HEK293 (cell line): ENCODE data around the gene CCDC12.

Source experiments
- CTCF ChIA-PET: fragments of 350-600 bp; formaldehyde crosslinking; extraction: SDS; loops from one replicate; lab custom pipeline; 2021; ENCODE audit warnings: antibody characterized with exemption; lab: Yijun Ruan, JAX
- POLR2A ChIA-PET: fragments of 300-600 bp; formaldehyde crosslinking; extraction: SDS; loops from one replicate; lab custom pipeline; 2020; ENCODE audit warnings: antibody characterized with exemption, inconsistent platforms; lab: Yijun Ruan, JAX
- H3K27ac ChIP-seq: fragments of 200-500 bp; sonication (Bioruptor generic); 2 replicates; pipeline ENCODE4 v1.5.1; 2014; ENCODE audit warnings: low read depth, low read length, control low read depth, inconsistent platforms; ENCODE audit errors: extremely low read depth
- H3K36me3 ChIP-seq, 2 experiments: fragments of 200-500 bp in 1 of 2; sonication (Bioruptor generic) in 1 of 2; 1 replicate in 1 of 2; 2 replicates in 1 of 2; pipeline ENCODE4 v1.5.1; 2014 to 2017; ENCODE audit warnings: inconsistent platforms in 2 of 2, low read length in 2 of 2; ENCODE audit not compliant: control insufficient read depth in 2 of 2, insufficient read depth in 1 of 2
- H3K4me1 ChIP-seq: fragments of 200-500 bp; sonication (Bioruptor generic); 2 replicates; pipeline ENCODE4 v1.5.1; 2014; ENCODE audit warnings: mild to moderate bottlenecking, low read length, inconsistent platforms; ENCODE audit not compliant: control insufficient read depth, insufficient read depth
- H3K4me3 ChIP-seq: 2 replicates; pipeline ENCODE4 v1.5.1; 2011; ENCODE audit warnings: low read depth, mild to moderate bottlenecking, control low read depth, low read length, moderate library complexity
- H3K9me3 ChIP-seq: fragments of 200-500 bp; sonication (Bioruptor generic); 2 replicates; pipeline ENCODE4 v1.5.1; 2014; ENCODE audit warnings: low read depth, low read length, inconsistent platforms; ENCODE audit not compliant: control insufficient read depth, insufficient read depth
- EGR2 ChIP-seq: fragments of 450-650 bp; formaldehyde crosslinking; IDR thresholded peaks from 2 replicates; pipeline ENCODE4 v1.5.1; 2016; ENCODE audit warnings: low read depth, missing biosample characterization, missing genetic modification characterization
- SALL2 ChIP-seq: fragments of 450-650 bp; formaldehyde crosslinking; IDR thresholded peaks from 2 replicates; pipeline ENCODE4 v1.5.0; 2017; ENCODE audit warnings: missing biosample characterization, mild to moderate bottlenecking, missing genetic modification characterization, borderline replicate concordance
- SCRT2 ChIP-seq: fragments of 450-650 bp; formaldehyde crosslinking; IDR thresholded peaks from 2 replicates; pipeline ENCODE4 v1.5.1; 2016; ENCODE audit warnings: missing biosample characterization, missing genetic modification characterization
- SP7 ChIP-seq: fragments of 450-650 bp; formaldehyde crosslinking; IDR thresholded peaks from 2 replicates; pipeline ENCODE4 v1.5.1; 2016; ENCODE audit warnings: missing biosample characterization, missing genetic modification characterization
- WT1 ChIP-seq: fragments of 450-650 bp; formaldehyde crosslinking; IDR thresholded peaks from 2 replicates; pipeline ENCODE4 v1.5.1; 2016; ENCODE audit warnings: missing biosample characterization, missing genetic modification characterization
- YY2 ChIP-seq: fragments of 450-650 bp; formaldehyde crosslinking; IDR thresholded peaks from 2 replicates; pipeline ENCODE4 v1.5.1; 2016; ENCODE audit warnings: missing biosample characterization, missing genetic modification characterization
- ZBTB1 ChIP-seq: fragments of 450-650 bp; formaldehyde crosslinking; IDR thresholded peaks from 2 replicates; pipeline ENCODE4 v1.5.1; 2016; ENCODE audit warnings: missing biosample characterization, missing genetic modification characterization
- ZBTB21 ChIP-seq: fragments of 450-650 bp; formaldehyde crosslinking; IDR thresholded peaks from 2 replicates; pipeline ENCODE4 v1.5.1; 2017; ENCODE audit warnings: missing biosample characterization, missing genetic modification characterization
- ZBTB48 ChIP-seq: fragments of 450-650 bp; formaldehyde crosslinking; IDR thresholded peaks from 2 replicates; pipeline ENCODE4 v1.5.1; 2016; ENCODE audit warnings: missing biosample characterization, missing genetic modification characterization
- ZIC2 ChIP-seq: fragments of 450-650 bp; formaldehyde crosslinking; IDR thresholded peaks from 2 replicates; pipeline ENCODE4 v1.5.1; 2016; ENCODE audit warnings: missing biosample characterization, missing genetic modification characterization
- ZNF174 ChIP-seq: fragments of 450-650 bp; formaldehyde crosslinking; IDR thresholded peaks from 2 replicates; pipeline ENCODE4 v1.5.0; 2017; ENCODE audit warnings: missing biosample characterization, mild to moderate bottlenecking, missing genetic modification characterization
- ZNF175 ChIP-seq: fragments of 450-650 bp; formaldehyde crosslinking; IDR thresholded peaks from 2 replicates; pipeline ENCODE4 v1.5.1; 2016; ENCODE audit warnings: missing biosample characterization, missing genetic modification characterization
- ZNF184 ChIP-seq: fragments of 450-650 bp; IDR thresholded peaks from 2 replicates; pipeline ENCODE4 v1.5.1; 2018; ENCODE audit warnings: missing biosample characterization, mild to moderate bottlenecking, missing genetic modification characterization
- ZNF202 ChIP-seq: fragments of 450-650 bp; formaldehyde crosslinking; IDR thresholded peaks from 2 replicates; pipeline ENCODE4 v1.5.1; 2016; ENCODE audit warnings: missing biosample characterization, missing genetic modification characterization, borderline replicate concordance
- ZNF214 ChIP-seq: fragments of 450-650 bp; formaldehyde crosslinking; IDR thresholded peaks from 2 replicates; pipeline ENCODE4 v1.5.1; 2017; ENCODE audit warnings: missing biosample characterization, mild to moderate bottlenecking, missing genetic modification characterization, borderline replicate concordance
- ZNF366 ChIP-seq: fragments of 450-650 bp; formaldehyde crosslinking; conservative IDR thresholded peaks from 2 replicates; pipeline ENCODE4 v1.5.1; 2016; ENCODE audit warnings: missing biosample characterization, missing genetic modification characterization
- ZNF404 ChIP-seq: fragments of 450-650 bp; formaldehyde crosslinking; IDR thresholded peaks from 2 replicates; pipeline ENCODE4 v1.5.1; 2017; ENCODE audit warnings: missing biosample characterization, missing genetic modification characterization
- ZNF416 ChIP-seq: fragments of 450-650 bp; formaldehyde crosslinking; IDR thresholded peaks from 2 replicates; pipeline ENCODE4 v1.5.1; 2016; ENCODE audit warnings: missing biosample characterization, missing genetic modification characterization
- ZNF433 ChIP-seq: fragments of 450-650 bp; formaldehyde crosslinking; IDR thresholded peaks from 2 replicates; pipeline ENCODE4 v1.5.1; 2016; ENCODE audit warnings: missing biosample characterization, missing genetic modification characterization, low read depth
- ZNF473 ChIP-seq: fragments of 450-650 bp; formaldehyde crosslinking; IDR thresholded peaks from 2 replicates; pipeline ENCODE4 v1.5.1; 2017; ENCODE audit warnings: missing biosample characterization, missing genetic modification characterization
- ZNF514 ChIP-seq: fragments of 450-650 bp; formaldehyde crosslinking; IDR thresholded peaks from 2 replicates; pipeline ENCODE4 v1.5.1; 2016; ENCODE audit warnings: missing biosample characterization, missing genetic modification characterization
- ZNF521 ChIP-seq: fragments of 450-650 bp; formaldehyde crosslinking; IDR thresholded peaks from 2 replicates; pipeline ENCODE4 v1.5.1; 2017; ENCODE audit warnings: missing biosample characterization, mild to moderate bottlenecking, missing genetic modification characterization
- ZNF621 ChIP-seq: fragments of 450-650 bp; formaldehyde crosslinking; IDR thresholded peaks from 2 replicates; pipeline ENCODE4 v1.5.1; 2017; ENCODE audit warnings: missing biosample characterization, missing genetic modification characterization
- ZNF658 ChIP-seq: fragments of 450-650 bp; formaldehyde crosslinking; IDR thresholded peaks from 2 replicates; pipeline ENCODE4; 2016; ENCODE audit warnings: missing biosample characterization, missing genetic modification characterization
- ZNF677 ChIP-seq: fragments of 450-650 bp; IDR thresholded peaks from 2 replicates; pipeline ENCODE4 v1.5.0; 2018; ENCODE audit warnings: missing biosample characterization, mild to moderate bottlenecking, missing genetic modification characterization, moderate library complexity
- ZNF707 ChIP-seq: fragments of 450-650 bp; formaldehyde crosslinking; IDR thresholded peaks from 2 replicates; pipeline ENCODE4 v1.5.1; 2016; ENCODE audit warnings: missing biosample characterization, missing genetic modification characterization
- ZNF747 ChIP-seq: fragments of 450-650 bp; formaldehyde crosslinking; IDR thresholded peaks from 2 replicates; pipeline ENCODE4 v1.5.1; 2016; ENCODE audit warnings: missing biosample characterization, missing genetic modification characterization
- ZNF76 ChIP-seq: fragments of 450-650 bp; formaldehyde crosslinking; IDR thresholded peaks from 2 replicates; pipeline ENCODE4; 2016; ENCODE audit warnings: low read depth, missing biosample characterization, missing genetic modification characterization, borderline replicate concordance
- TF ChIP-seq, protein P1 (sequence below): fragments of 450-650 bp; formaldehyde crosslinking; IDR thresholded peaks from 2 replicates; pipeline ENCODE4 v1.5.1; 2016; ENCODE audit warnings: missing biosample characterization, missing genetic modification characterization, borderline replicate concordance
- TF ChIP-seq, protein P2 (sequence below): fragments of 450-650 bp; formaldehyde crosslinking; IDR thresholded peaks from 2 replicates; pipeline ENCODE4 v1.5.1; 2016; ENCODE audit warnings: missing biosample characterization, missing genetic modification characterization

Gene CCDC12

DNA sequence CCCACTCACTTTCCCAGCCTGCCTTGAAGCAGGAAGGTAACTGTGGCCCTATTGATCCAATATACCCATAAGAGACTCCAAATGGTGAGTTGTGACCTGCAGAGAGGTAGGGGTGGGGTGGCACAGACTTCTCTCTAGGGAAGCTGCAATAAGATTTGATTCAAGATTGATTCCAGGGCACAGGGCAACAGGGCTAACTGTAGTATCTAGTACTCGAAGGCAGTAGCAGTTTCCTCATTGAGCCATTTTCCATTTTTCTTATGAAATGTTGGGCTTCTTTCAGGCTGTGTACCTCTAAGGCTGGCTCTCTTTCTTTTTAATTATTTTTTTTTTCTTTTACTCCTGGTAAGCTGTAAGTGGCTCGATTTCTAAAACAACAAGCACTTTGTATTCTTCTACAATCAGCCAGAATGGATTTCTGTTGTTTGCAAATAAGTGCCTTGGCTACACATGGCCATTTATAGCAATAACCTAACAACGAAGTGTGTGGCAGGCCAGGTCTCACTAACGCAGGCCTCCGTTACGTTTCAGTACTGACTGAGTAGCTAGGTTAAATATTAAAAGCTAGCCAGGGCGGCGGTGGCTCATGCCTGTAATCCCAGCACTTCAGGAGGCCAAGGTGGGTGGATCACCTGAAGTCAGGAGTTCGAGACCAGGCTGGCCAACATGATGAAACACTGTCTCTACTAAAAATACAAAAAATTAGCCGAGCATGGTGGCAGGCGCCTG lies 19.3 kb downstream of the CCDC12 start (continued):
- TF ChIP-seq, protein P1, sequence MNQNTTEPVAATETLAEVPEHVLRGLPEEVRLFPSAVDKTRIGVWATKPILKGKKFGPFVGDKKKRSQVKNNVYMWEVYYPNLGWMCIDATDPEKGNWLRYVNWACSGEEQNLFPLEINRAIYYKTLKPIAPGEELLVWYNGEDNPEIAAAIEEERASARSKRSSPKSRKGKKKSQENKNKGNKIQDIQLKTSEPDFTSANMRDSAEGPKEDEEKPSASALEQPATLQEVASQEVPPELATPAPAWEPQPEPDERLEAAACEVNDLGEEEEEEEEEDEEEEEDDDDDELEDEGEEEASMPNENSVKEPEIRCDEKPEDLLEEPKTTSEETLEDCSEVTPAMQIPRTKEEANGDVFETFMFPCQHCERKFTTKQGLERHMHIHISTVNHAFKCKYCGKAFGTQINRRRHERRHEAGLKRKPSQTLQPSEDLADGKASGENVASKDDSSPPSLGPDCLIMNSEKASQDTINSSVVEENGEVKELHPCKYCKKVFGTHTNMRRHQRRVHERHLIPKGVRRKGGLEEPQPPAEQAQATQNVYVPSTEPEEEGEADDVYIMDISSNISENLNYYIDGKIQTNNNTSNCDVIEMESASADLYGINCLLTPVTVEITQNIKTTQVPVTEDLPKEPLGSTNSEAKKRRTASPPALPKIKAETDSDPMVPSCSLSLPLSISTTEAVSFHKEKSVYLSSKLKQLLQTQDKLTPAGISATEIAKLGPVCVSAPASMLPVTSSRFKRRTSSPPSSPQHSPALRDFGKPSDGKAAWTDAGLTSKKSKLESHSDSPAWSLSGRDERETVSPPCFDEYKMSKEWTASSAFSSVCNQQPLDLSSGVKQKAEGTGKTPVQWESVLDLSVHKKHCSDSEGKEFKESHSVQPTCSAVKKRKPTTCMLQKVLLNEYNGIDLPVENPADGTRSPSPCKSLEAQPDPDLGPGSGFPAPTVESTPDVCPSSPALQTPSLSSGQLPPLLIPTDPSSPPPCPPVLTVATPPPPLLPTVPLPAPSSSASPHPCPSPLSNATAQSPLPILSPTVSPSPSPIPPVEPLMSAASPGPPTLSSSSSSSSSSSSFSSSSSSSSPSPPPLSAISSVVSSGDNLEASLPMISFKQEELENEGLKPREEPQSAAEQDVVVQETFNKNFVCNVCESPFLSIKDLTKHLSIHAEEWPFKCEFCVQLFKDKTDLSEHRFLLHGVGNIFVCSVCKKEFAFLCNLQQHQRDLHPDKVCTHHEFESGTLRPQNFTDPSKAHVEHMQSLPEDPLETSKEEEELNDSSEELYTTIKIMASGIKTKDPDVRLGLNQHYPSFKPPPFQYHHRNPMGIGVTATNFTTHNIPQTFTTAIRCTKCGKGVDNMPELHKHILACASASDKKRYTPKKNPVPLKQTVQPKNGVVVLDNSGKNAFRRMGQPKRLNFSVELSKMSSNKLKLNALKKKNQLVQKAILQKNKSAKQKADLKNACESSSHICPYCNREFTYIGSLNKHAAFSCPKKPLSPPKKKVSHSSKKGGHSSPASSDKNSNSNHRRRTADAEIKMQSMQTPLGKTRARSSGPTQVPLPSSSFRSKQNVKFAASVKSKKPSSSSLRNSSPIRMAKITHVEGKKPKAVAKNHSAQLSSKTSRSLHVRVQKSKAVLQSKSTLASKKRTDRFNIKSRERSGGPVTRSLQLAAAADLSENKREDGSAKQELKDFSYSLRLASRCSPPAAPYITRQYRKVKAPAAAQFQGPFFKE (tag by site-specific recombination) = no peak
- TF ChIP-seq SCRT2 = no peak
- TF ChIP-seq ZBTB1 (tag by site-specific recombination) = no peak
- no peak for TF ChIP-seq ZBTB48 (tag by site-specific recombination)
- TF ChIP-seq ZNF404 (tag by site-specific recombination) = no peak
- no peak for TF ChIP-seq ZNF76
- TF ChIP-seq WT1 = no peak
- TF ChIP-seq ZNF214 = no peak

DNA sequence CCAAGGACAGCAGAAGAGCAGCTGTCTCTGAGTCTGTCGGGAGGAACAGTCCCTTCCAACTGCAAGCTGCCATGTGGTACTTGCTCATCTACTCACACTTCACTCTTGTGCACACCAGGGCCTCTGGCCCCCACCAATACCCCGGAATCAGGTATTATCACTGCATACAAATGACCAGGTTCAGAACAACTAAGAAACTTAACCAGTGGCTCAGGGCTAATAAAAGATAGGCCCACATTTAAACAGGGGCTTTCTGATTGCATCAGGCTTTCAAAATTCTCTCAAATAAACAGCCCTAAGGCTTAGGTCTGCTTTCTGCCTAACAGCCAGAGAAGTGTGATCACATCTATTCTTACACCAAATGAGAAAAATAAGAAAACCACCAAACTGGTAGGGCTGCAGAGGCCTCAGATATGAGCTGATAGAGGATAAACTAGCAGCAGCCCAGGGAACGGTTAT lies 20.7 kb downstream of the CCDC12 start:
- H3K4me3 ChIP-seq = no peak overlapping the region
- CTCF ChIA-PET = interaction anchor here (0.6 kb wide), 1 partner anchor 21 kb away, joined by 4 read pairs; no protein-coding TSS in a partner anchor
- no peak overlapping the region for H3K27ac ChIP-seq

DNA sequence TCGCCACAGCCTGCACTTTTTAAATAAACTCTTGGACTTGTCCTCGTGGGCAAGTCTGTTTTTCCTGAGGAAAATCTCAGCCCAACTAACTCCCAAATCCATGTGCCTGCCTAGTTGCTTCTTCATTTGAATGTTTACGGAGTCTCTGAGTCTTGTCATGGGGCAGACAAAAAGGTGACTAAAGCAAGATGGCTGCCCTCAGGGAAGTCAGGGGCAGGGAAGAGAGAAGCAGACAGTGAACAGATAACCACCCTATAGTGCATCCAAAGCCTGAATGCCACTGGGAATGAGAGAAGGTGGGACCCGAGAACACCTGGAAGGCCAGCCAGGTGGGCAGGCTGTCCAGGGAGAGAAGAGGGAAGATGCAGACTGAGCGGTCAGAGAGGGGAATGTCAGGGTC lies 21.4 kb downstream of the CCDC12 start:
- no peaks in the 10 kb centered on the region for H3K4me1 ChIP-seq
- H3K4me3 ChIP-seq = no peak overlapping the region
- peaks cover 0 to 5% of the 10 kb centered on the region in 2 experiments; a peak in 1 of 3 replicates for H3K36me3 ChIP-seq
- H3K9me3 ChIP-seq = no peaks in the 10 kb centered on the region
- H3K27ac ChIP-seq = no peak overlapping the region
- ChIA-PET POLR2A (no interaction called here), CTCF (no interaction called here)
- TF ChIP-seq ZNF521 (tag by site-specific recombination) (no peak), ZNF174 (tag by site-specific recombination) (no peak), ZNF514 (tag by site-specific recombination) (no peak), ZNF202 (tag by site-specific recombination) (no peak), EGR2 (tag by site-specific recombination) (no peak), ZNF433 (tag by site-specific recombination) (no peak), ZNF366 (tag by site-specific recombination) (no peak), YY2 (tag by site-specific recombination) (no peak), ZBTB21 (tag by site-specific recombination) (no peak), WT1 (no peak), ZNF707 (tag by site-specific recombination) (no peak)
- TF ChIP-seq, protein P2, sequence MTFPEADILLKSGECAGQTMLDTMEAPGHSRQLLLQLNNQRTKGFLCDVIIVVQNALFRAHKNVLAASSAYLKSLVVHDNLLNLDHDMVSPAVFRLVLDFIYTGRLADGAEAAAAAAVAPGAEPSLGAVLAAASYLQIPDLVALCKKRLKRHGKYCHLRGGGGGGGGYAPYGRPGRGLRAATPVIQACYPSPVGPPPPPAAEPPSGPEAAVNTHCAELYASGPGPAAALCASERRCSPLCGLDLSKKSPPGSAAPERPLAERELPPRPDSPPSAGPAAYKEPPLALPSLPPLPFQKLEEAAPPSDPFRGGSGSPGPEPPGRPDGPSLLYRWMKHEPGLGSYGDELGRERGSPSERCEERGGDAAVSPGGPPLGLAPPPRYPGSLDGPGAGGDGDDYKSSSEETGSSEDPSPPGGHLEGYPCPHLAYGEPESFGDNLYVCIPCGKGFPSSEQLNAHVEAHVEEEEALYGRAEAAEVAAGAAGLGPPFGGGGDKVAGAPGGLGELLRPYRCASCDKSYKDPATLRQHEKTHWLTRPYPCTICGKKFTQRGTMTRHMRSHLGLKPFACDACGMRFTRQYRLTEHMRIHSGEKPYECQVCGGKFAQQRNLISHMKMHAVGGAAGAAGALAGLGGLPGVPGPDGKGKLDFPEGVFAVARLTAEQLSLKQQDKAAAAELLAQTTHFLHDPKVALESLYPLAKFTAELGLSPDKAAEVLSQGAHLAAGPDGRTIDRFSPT (tag by site-specific recombination) = no peak

More for the DNA sequence above, 20.7 kb downstream of the CCDC12 start:
- POLR2A ChIA-PET = no interaction called here
- no peaks in the 10 kb centered on the region for H3K4me1 ChIP-seq
- TF ChIP-seq ZNF621 (tag by site-specific recombination) (no peak), ZNF175 (tag by site-specific recombination) (no peak), ZNF416 (tag by site-specific recombination) (no peak), ZNF184 (tag by site-specific recombination) (no peak), ZNF658 (no peak), SALL2 (tag by site-specific recombination) (no peak), SP7 (no peak), ZNF747 (tag by site-specific recombination) (no peak), ZNF473 (no peak), ZNF677 (no peak), ZIC2 (tag by site-specific recombination) (no peak), ZBTB1 (tag by site-specific recombination) (no peak), SCRT2 (no peak)
- no peaks in the 10 kb centered on the region for H3K9me3 ChIP-seq
- peaks cover 0 to 5% of the 10 kb centered on the region in 2 experiments; a peak in 1 of 3 replicates for H3K36me3 ChIP-seq
